Skeletal muscle tissue (tissue), 4 donors: ENCODE results near the gene FGF18. TPM values are rescaled to one million over a fixed set of nuclear protein-coding genes. Genes with fewer than 3 reads are reported as not detected.

Experiments used
- H3K27ac ChIP-seq: one replicate; pipeline ENCODE4 v1.7.0; 2013; ENCODE audit warnings: mild to moderate bottlenecking, low read depth, low read length, inconsistent platforms
- H3K27me3 ChIP-seq, 3 donors: one replicate each; pipeline ENCODE4 v1.7.0; 2013; ENCODE audit warnings: low read length in 3 of 3; ENCODE audit not compliant: control insufficient read depth in 3 of 3, insufficient read depth in 3 of 3
- H3K36me3 ChIP-seq, 3 donors: one replicate each; pipeline ENCODE4 v1.7.0; 2013; ENCODE audit warnings: low read length in 3 of 3; ENCODE audit not compliant: control insufficient read depth in 3 of 3, insufficient read depth in 3 of 3
- H3K4me1 ChIP-seq, 3 donors: one replicate each; pipeline ENCODE4 v1.7.0; 2013; ENCODE audit warnings: low read length in 3 of 3, mild to moderate bottlenecking in 3 of 3; ENCODE audit not compliant: control insufficient read depth in 3 of 3, insufficient read depth in 3 of 3
- H3K4me3 ChIP-seq, 3 donors: one replicate each; pipeline ENCODE4 v1.7.0; 2013; ENCODE audit warnings: low read length in 3 of 3
- H3K9ac ChIP-seq, 3 donors: one replicate each; pipeline ENCODE4 v1.7.0; 2013; ENCODE audit warnings: low read length in 3 of 3, mild to moderate bottlenecking in 3 of 3, moderate library complexity in 2 of 3, low read depth in 1 of 3
- H3K9me3 ChIP-seq, 3 donors: one replicate each; pipeline ENCODE4 v1.7.0; 2013; ENCODE audit warnings: low read length in 3 of 3; ENCODE audit not compliant: control insufficient read depth in 3 of 3
- total RNA-seq: library from RNA; depleted of rRNA; stranded (reverse); fragments of >200 nt; gene quantifications from one replicate; pipeline ENCODE4 v1.2.3, GENCODE V29; 2014
- donor health status: Osteomylitis.

The FGF18 gene
- total RNA-seq, 1 donor from 2014 or later, result 3.1 TPM

DNA sequence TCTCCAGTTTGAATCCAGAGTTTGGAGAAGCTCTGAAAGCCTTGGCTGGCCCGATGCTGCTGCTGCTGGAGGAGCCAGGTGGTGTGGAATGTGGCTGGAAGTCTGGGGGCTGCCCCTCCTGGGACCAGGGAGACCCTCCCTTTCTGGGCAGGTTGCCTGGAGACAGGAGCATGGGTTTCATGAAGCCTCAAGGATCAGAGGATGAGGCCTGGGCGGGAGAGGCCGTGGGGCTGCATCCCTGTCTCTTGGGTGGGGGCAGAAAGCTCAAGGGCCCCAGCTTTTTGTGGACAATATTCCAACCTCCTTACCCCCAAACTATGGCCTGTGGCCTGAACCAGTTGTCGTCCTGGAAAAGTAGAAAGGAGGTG is 10.1 kb downstream of the FGF18 start:
- no peak overlapping the region for H3K27ac ChIP-seq
- H3K36me3 ChIP-seq, result no peaks in the 10 kb centered on the region
- H3K9ac ChIP-seq, result no peak overlapping the region
- no peak overlapping the region for H3K4me3 ChIP-seq
- H3K27me3 ChIP-seq, result no peaks in the 10 kb centered on the region
- H3K9me3 ChIP-seq, result no peaks in the 10 kb centered on the region
- no peaks in the 10 kb centered on the region for H3K4me1 ChIP-seq

DNA sequence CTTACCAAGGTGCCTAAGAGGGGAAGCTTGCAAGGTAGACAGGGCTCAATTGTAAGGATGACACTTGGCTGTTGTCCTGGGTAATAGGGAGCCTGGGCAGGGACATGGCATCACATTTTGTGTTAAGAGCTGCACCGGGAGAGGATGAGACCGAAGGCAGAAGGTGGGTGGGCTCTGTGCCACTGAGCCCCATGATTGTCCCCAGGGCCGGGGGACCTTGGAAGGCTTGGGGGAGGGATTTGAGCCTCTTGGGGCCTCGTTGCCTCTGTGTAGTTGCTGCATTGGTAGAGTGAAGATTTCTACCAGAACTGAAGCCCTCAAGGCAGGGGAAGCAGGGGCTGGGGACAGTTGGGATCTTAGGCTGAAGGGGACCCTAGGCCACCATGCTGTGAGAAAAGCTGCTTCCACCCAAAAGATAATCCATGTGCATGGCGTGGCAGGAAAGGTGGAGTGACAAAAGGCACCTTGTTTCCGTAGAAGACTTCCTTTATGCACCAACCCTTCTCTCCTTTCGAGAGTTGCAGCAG is 11.9 kb downstream of the FGF18 start:
- Histone ChIP-seq H3K27me3 (no peaks in the 10 kb centered on the region), H3K36me3 (no peaks in the 10 kb centered on the region), H3K9me3 (no peaks in the 10 kb centered on the region), H3K9ac (no peak overlapping the region), H3K4me1 (no peaks in the 10 kb centered on the region), H3K27ac (no peak overlapping the region), H3K4me3 (no peak overlapping the region)

DNA sequence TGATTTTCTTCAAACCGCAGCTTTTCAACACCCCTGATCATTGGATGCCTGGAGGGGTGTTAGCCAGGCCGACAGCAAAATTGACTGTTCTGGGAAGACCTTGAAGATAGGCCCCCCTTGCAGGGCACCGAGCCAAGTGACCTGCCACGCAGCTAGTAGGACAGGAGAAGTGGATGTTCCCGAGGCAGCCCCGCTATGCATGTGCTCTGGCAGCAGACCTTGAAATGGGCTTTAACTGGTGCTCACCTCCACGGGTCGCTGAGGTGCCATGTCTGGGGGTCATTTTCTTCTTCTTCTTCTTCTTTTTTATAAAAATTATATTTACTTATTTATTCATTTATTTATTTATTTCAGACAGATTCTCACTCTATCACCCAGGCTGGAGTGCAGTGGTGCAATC is 12.6 kb downstream of the FGF18 start:
- Histone ChIP-seq H3K27me3 (no peaks in the 10 kb centered on the region), H3K9ac (no peak overlapping the region), H3K36me3 (no peaks in the 10 kb centered on the region), H3K4me3 (no peak overlapping the region), H3K27ac (no peak overlapping the region), H3K4me1 (no peaks in the 10 kb centered on the region), H3K9me3 (no peaks in the 10 kb centered on the region)

DNA sequence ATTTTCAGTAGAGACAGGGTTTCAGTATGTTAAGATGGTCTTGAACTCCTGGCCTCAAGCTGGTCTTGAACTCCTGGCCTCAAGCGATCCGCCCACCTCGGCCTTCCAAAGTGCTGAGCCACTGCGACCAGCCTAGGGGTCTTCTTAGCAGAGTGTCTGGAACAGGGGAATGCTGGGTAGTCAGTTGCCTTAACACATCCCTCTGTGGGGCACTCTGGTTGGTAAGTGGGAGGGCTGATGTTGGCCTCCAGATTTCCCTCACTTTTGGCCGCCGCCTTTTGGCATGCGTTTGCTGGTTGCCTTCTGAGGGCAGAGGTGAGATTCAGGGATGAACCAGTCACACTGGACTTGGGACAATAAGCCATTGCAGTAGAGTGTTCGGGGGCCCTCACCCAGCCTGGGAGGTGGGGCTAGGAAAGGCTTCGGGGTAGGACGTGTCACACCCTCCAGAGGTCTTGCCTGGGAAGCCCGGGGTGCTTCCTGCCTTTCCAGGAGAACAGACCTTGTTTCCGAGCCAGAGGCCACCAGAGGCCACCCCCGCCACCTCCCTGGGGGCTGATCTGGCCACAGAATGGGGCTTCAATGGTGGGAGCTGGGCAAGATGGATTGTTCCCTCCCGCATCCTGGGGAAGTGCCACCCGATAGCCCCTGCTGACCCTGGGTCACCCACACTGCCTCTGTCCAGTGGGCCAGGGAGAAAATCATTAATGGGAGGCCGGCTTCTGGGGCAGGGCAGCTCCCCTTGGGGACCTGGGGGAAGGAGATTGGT is 13.3 kb downstream of the FGF18 start:
- Histone ChIP-seq H3K4me1 (no peaks in the 10 kb centered on the region), H3K9me3 (no peaks in the 10 kb centered on the region), H3K36me3 (no peaks in the 10 kb centered on the region), H3K4me3 (no peak overlapping the region), H3K27ac (no peak overlapping the region), H3K27me3 (no peaks in the 10 kb centered on the region), H3K9ac (no peak overlapping the region)

DNA sequence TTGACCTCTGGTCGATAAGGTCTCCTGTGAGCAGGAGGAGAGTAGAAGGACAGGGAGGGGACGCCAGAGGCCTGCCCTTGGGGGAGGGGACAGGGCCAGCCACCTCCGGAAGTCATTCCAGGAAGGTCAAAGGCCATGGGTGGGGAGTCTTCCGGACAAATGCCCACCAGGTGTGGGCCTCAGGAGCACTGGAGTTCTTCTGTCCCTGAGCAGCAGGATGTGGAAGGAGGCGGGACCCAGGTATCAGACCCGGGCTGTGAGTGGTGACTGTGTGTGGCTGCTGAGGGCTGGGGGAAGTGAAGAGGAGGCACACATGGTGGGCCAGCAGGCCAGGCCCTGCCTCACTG is 13.9 kb downstream of the FGF18 start:
- Histone ChIP-seq H3K9me3 (no peaks in the 10 kb centered on the region), H3K4me3 (no peak overlapping the region), H3K27me3 (no peaks in the 10 kb centered on the region), H3K36me3 (no peaks in the 10 kb centered on the region), H3K27ac (no peak overlapping the region), H3K4me1 (no peaks in the 10 kb centered on the region), H3K9ac (no peak overlapping the region)

DNA sequence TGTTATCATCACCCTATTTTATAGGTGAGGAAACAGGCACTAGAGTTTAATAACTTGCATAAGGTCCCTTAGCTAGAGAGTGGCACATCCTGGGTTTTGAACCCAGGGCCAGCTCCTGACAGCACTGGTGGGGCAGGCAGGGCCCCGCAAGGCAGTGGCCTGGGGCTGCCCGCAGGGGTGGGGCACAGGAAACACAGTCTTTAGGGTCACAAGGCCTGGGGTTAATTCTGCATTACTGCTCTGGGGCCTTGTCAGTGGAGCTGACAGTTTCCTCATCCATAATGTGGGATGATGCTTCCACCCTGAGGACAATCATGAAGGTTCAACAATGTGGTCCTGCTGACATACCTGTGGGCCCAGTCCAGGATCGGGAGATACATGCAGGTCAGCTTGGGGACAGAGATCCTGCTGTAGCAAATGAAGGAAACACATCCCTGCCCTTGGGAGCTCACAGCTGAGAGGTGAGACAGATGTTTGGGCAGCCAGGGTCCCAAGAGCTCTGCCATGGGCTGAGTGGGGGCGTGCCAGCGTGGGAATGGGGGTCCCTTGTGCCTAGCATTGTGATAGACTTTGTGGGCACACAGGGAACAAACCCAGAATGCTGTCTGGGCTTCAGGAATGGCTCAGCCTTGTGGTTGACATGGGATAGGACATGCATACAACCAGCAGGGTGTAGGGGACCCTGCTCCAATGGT is 14.7 kb downstream of the FGF18 start:
- Histone ChIP-seq H3K36me3 (no peaks in the 10 kb centered on the region), H3K27me3 (no peaks in the 10 kb centered on the region), H3K9ac (no peak overlapping the region), H3K9me3 (no peaks in the 10 kb centered on the region), H3K27ac (no peak overlapping the region), H3K4me1 (no peaks in the 10 kb centered on the region), H3K4me3 (no peak overlapping the region)

DNA sequence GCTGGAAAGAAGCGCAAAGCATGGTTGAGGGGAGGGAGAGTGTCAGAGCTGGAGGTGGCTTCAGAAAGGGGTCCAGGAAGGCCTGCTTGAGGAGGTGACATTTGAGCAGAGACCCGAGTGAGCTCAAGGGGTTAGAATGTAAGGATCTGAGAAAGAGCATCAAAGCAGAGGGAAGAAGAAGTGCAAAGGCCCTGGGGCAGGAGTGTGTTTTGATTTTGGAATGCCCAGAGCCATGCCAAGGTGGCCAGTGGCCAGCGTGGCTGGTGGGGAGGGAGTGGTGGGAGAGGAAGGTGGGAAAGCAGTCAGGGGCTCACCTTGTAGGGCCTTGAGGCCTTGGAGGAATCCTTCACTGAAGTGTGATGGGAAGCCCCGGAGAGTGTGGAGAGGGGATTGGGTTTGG is 15.4 kb downstream of the FGF18 start:
- H3K9ac ChIP-seq, result no peak overlapping the region
- no peak overlapping the region for H3K27ac ChIP-seq
- peaks cover 0 to 2% (median 0%) of the 10 kb centered on the region in 3 donors for H3K4me1 ChIP-seq
- H3K9me3 ChIP-seq, result no peaks in the 10 kb centered on the region
- no peaks in the 10 kb centered on the region for H3K27me3 ChIP-seq
- no peak overlapping the region for H3K4me3 ChIP-seq
- H3K36me3 ChIP-seq, result no peaks in the 10 kb centered on the region

DNA sequence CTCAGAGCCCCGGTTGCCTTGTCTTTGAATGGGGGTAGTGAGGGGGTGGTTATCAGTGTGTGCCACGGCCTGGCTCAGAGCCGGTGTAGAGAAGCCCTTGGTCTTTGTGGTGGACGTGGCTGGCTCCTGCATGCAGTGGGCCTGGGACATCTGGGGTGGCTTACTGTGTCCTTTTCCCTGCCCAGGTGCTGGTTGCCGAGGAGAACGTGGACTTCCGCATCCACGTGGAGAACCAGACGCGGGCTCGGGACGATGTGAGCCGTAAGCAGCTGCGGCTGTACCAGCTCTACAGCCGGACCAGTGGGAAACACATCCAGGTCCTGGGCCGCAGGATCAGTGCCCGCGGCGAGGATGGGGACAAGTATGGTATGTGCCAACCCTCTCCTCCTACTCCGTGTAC is 16.5 kb downstream of the FGF18 start:
- Histone ChIP-seq H3K27me3 (no peaks in the 10 kb centered on the region), H3K27ac (no peak overlapping the region), H3K4me3 (no peak overlapping the region), H3K9ac (no peak overlapping the region), H3K4me1 (peaks cover 0 to 2% (median 0%) of the 10 kb centered on the region in 3 donors), H3K36me3 (no peaks in the 10 kb centered on the region), H3K9me3 (no peaks in the 10 kb centered on the region)

DNA sequence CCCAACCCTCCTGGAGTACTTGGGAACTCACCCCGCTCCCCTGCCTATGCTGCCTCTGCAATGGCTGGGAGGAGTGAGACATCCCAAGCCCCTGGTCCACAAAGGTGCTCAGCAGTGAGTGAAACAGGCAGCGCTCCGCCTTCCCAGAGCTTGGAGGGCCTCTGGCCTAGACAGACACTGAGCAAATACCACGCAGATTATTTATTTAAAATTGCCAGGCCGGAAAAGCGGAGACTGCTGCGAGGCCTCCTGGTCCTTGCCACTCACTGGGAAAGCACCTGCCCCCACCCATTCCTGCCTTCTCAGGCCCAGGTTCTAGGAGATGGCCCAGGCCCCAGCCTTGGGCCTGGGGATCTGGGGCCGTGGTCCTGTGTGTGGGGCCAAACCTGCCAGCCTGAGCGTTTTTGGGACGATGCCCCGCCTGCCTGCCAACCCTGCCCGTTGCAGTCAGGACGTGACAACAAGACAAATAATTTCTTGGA is 17.4 kb downstream of the FGF18 start:
- no peaks in the 10 kb centered on the region for H3K36me3 ChIP-seq
- H3K27ac ChIP-seq, result no peak overlapping the region
- no peaks in the 10 kb centered on the region for H3K9me3 ChIP-seq
- no peak overlapping the region for H3K4me3 ChIP-seq
- H3K27me3 ChIP-seq, result no peaks in the 10 kb centered on the region
- H3K9ac ChIP-seq, result no peak overlapping the region
- H3K4me1 ChIP-seq, result peaks cover under 1 to 2% (median under 1%) of the 10 kb centered on the region in 3 donors

DNA sequence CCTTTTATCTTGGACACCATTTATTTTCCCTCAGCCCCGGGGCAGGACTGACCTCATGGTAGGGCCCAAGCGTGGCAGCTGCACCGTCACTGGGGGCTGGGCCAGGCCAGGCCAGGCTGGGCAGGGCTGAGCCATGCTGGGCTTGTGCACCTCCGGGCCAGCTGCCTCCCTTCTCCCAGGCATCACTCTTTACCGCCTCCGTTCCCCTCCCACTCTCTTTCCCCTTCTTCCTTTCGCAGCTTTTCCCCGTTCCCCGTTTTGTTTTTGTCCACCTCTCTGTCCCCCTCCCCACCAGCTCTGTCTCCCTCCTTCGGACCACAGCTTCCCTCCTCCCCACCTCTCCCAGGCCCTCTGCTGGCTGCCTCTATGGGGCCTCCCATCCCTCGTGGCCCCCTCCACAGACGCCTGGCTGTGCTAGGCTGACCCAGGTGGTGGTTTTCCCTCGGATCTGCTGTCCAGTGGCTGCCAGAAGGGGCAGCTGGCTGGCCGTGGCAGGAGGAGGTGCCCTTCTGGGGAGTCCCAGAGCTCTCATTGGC is 17.9 kb downstream of the FGF18 start:
- H3K4me3 ChIP-seq, result no peak overlapping the region
- peaks cover 2 to 5% (median 3%) of the 10 kb centered on the region in 3 donors for H3K4me1 ChIP-seq
- H3K9me3 ChIP-seq, result no peaks in the 10 kb centered on the region
- no peaks in the 10 kb centered on the region for H3K36me3 ChIP-seq
- H3K27me3 ChIP-seq, result no peaks in the 10 kb centered on the region
- no peak overlapping the region for H3K27ac ChIP-seq
- H3K9ac ChIP-seq, result no peak overlapping the region
